ENCODE data around the gene CD109.

DNA sequence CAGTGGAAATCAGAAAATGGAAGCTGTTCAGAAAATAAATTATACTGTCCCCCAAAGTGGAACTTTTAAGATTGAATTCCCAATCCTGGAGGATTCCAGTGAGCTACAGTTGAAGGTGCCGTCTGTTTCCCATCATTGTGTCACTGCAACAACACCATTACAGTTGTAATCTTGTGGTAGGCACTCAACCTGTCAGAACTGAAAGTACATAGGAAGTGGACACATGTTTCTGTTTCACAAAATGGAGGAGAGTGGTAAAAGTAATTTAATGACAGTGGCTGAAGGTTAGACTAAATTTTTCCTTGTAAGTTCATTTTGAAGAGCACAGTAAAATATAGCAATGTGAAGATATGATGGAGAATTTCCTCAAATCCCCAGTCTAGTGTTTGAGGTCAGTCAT, 70.0 kb downstream of the CD109 start:
- TF ChIP-seq, protein P1, sequence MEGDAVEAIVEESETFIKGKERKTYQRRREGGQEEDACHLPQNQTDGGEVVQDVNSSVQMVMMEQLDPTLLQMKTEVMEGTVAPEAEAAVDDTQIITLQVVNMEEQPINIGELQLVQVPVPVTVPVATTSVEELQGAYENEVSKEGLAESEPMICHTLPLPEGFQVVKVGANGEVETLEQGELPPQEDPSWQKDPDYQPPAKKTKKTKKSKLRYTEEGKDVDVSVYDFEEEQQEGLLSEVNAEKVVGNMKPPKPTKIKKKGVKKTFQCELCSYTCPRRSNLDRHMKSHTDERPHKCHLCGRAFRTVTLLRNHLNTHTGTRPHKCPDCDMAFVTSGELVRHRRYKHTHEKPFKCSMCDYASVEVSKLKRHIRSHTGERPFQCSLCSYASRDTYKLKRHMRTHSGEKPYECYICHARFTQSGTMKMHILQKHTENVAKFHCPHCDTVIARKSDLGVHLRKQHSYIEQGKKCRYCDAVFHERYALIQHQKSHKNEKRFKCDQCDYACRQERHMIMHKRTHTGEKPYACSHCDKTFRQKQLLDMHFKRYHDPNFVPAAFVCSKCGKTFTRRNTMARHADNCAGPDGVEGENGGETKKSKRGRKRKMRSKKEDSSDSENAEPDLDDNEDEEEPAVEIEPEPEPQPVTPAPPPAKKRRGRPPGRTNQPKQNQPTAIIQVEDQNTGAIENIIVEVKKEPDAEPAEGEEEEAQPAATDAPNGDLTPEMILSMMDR (IDR thresholded peaks at IDR 0.05; ENCODE audit: poor library complexity, severe bottlenecking): no peak
- TF ChIP-seq EP300 (conservative IDR thresholded peaks at IDR 0.05; ENCODE audit: poor library complexity, severe bottlenecking) (no peak), TAF1 (IDR thresholded peaks at IDR 0.05; ENCODE audit: low read depth) (no peak), EZH2 (IDR thresholded peaks at IDR 0.05; ENCODE audit: borderline replicate concordance, insufficient read depth, low read length, poor library complexity, severe bottlenecking) (no peak), POLR2AphosphoS5 (IDR thresholded peaks at IDR 0.05) (no peak), RAD21 (conservative IDR thresholded peaks at IDR 0.05) (no peak), MXI1 (conservative IDR thresholded peaks at IDR 0.05; ENCODE audit: poor library complexity, severe bottlenecking) (no peak), SMC3 (conservative IDR thresholded peaks at IDR 0.05; ENCODE audit: poor library complexity) (no peak)
- TF ChIP-seq, protein P2, sequence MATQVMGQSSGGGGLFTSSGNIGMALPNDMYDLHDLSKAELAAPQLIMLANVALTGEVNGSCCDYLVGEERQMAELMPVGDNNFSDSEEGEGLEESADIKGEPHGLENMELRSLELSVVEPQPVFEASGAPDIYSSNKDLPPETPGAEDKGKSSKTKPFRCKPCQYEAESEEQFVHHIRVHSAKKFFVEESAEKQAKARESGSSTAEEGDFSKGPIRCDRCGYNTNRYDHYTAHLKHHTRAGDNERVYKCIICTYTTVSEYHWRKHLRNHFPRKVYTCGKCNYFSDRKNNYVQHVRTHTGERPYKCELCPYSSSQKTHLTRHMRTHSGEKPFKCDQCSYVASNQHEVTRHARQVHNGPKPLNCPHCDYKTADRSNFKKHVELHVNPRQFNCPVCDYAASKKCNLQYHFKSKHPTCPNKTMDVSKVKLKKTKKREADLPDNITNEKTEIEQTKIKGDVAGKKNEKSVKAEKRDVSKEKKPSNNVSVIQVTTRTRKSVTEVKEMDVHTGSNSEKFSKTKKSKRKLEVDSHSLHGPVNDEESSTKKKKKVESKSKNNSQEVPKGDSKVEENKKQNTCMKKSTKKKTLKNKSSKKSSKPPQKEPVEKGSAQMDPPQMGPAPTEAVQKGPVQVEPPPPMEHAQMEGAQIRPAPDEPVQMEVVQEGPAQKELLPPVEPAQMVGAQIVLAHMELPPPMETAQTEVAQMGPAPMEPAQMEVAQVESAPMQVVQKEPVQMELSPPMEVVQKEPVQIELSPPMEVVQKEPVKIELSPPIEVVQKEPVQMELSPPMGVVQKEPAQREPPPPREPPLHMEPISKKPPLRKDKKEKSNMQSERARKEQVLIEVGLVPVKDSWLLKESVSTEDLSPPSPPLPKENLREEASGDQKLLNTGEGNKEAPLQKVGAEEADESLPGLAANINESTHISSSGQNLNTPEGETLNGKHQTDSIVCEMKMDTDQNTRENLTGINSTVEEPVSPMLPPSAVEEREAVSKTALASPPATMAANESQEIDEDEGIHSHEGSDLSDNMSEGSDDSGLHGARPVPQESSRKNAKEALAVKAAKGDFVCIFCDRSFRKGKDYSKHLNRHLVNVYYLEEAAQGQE (IDR thresholded peaks at IDR 0.05; ENCODE audit: borderline replicate concordance): no peak
